Measurements from ENCODE around the gene VWC2. TPM values are rescaled to one million over a fixed set of nuclear protein-coding genes. Genes with fewer than 3 reads are reported as not detected.

VWC2 gene
- total RNA-seq, 1 donor from 2014 or later: not detected

- Histone ChIP-seq H2AFZ (replicated peaks) (no peak overlapping the region), H3K79me2 (ENCODE audit: low read depth) (no peaks in the 10 kb centered on the region), H3K27me3 (no peaks in the 10 kb centered on the region), H3K4me1 (no peaks in the 10 kb centered on the region), H3K4me3 (no peak overlapping the region), H3K4me2 (no peak overlapping the region), H3K27ac (no peak overlapping the region), H4K20me1 (ENCODE audit: low read depth) (no peaks in the 10 kb centered on the region), H3K9ac (no peak overlapping the region), H3K9me3 (ENCODE audit: low read depth) (no peaks in the 10 kb centered on the region), H3F3A (ENCODE audit: low read depth) (no peaks in the 10 kb centered on the region), H3K36me3 (no peaks in the 10 kb centered on the region)
- no peak overlapping the region for H3K4me3 Mint-ChIP-seq
- no peak for TF ChIP-seq EZH2 (IDR thresholded peaks at IDR 0.05)
- no peak for TF ChIP-seq EZH2phosphoT487 (IDR thresholded peaks at IDR 0.05)
- TF ChIP-seq CTCF (IDR thresholded peaks at IDR 0.05): no peak
- no peak for DNase-seq (ENCODE audit: low spot score)
- H3K27ac Mint-ChIP-seq: no peak overlapping the region
- H3K9me3 Mint-ChIP-seq: no peaks in the 10 kb centered on the region
- peaks cover 4% of the 10 kb centered on the region for H3K27me3 Mint-ChIP-seq (ENCODE audit: insufficient read depth, low read depth)
- H3K36me3 Mint-ChIP-seq: no peaks in the 10 kb centered on the region
- peaks cover 6% of the 10 kb centered on the region for H3K4me1 Mint-ChIP-seq
Measured at GRCh38 chr7:49797987-49798660, 24.7 kb downstream of the VWC2 start.

GRCh38 chr7:49800031-49800430 lies 26.6 kb downstream of the VWC2 start:
- no peak overlapping the region for H3K4me3 Mint-ChIP-seq

GRCh38 chr7:49802600-49802999 lies 29.2 kb downstream of the VWC2 start:
- H3K27ac Mint-ChIP-seq: no peak overlapping the region
- peaks cover 14% of the 10 kb centered on the region for H3K4me1 Mint-ChIP-seq
- no peak overlapping the region for H3K9ac ChIP-seq
- H3K4me1 ChIP-seq: no peaks in the 10 kb centered on the region
- H3K27me3 ChIP-seq: no peaks in the 10 kb centered on the region
- H3F3A ChIP-seq (ENCODE audit: low read depth): no peaks in the 10 kb centered on the region
- no peak overlapping the region for H3K4me3 Mint-ChIP-seq
- H3K79me2 ChIP-seq (ENCODE audit: low read depth): no peaks in the 10 kb centered on the region
- DNase-seq (ENCODE audit: low spot score): no peak
- TF ChIP-seq EZH2phosphoT487 (IDR thresholded peaks at IDR 0.05) (no peak), EZH2 (IDR thresholded peaks at IDR 0.05) (no peak), CTCF (IDR thresholded peaks at IDR 0.05) (no peak)
- H3K9me3 Mint-ChIP-seq: peaks cover 5% of the 10 kb centered on the region
- H3K4me3 ChIP-seq: no peak overlapping the region
- H3K36me3 Mint-ChIP-seq: no peaks in the 10 kb centered on the region
- H4K20me1 ChIP-seq (ENCODE audit: low read depth): no peaks in the 10 kb centered on the region
- H3K4me2 ChIP-seq: no peak overlapping the region
- H3K36me3 ChIP-seq: no peaks in the 10 kb centered on the region
- H3K27me3 Mint-ChIP-seq (ENCODE audit: insufficient read depth, low read depth): peaks cover 4% of the 10 kb centered on the region
- H2AFZ ChIP-seq (replicated peaks): no peak overlapping the region
- no peak overlapping the region for H3K27ac ChIP-seq
- H3K9me3 ChIP-seq (ENCODE audit: low read depth): no peaks in the 10 kb centered on the region

More at GRCh38 chr7:49800031-49800430, 26.6 kb downstream of the VWC2 start:
- H3F3A ChIP-seq (ENCODE audit: low read depth): no peaks in the 10 kb centered on the region
- Mint-ChIP-seq H3K27ac (no peak overlapping the region), H3K27me3 (ENCODE audit: insufficient read depth, low read depth) (peaks cover 4% of the 10 kb centered on the region), H3K9me3 (peaks cover 5% of the 10 kb centered on the region), H3K36me3 (no peaks in the 10 kb centered on the region), H3K4me1 (peaks cover 6% of the 10 kb centered on the region)
- no peak overlapping the region for H3K4me2 ChIP-seq
- H3K27ac ChIP-seq: no peak overlapping the region
- H3K36me3 ChIP-seq: no peaks in the 10 kb centered on the region
- TF ChIP-seq EZH2 (IDR thresholded peaks at IDR 0.05) (no peak), CTCF (IDR thresholded peaks at IDR 0.05) (no peak), EZH2phosphoT487 (IDR thresholded peaks at IDR 0.05) (no peak)
- H3K9ac ChIP-seq: no peak overlapping the region
- H4K20me1 ChIP-seq (ENCODE audit: low read depth): no peaks in the 10 kb centered on the region
- no peaks in the 10 kb centered on the region for H3K27me3 ChIP-seq
- no peaks in the 10 kb centered on the region for H3K79me2 ChIP-seq (ENCODE audit: low read depth)
- H3K9me3 ChIP-seq (ENCODE audit: low read depth): no peaks in the 10 kb centered on the region
- no peak for DNase-seq (ENCODE audit: low spot score)
- no peak overlapping the region for H3K4me3 ChIP-seq
- H2AFZ ChIP-seq (replicated peaks): no peak overlapping the region
- H3K4me1 ChIP-seq: no peaks in the 10 kb centered on the region

All from neural progenitor cell (in vitro differentiated cells).